Astrocyte of the spinal cord (primary cell): ENCODE measurements around the gene WDR33.
A peak's percentile ranks its signal among the peaks of the same experiment; 100 is the strongest.

Experiments used
- DNase-seq: peaks from one replicate; pipeline ENCODE4 v3.0.0; 2011; ENCODE audit warnings: low read depth, low spot score
- H3K4me3 ChIP-seq: 2 replicates; pipeline ENCODE4 v1.5.1; 2011; ENCODE audit warnings: low read depth, mild to moderate bottlenecking, low read length, moderate library complexity
- in situ Hi-C: cut with HindIII; loops from 2 replicates; pipeline ENCODE4 v1.10.0; 2017; ENCODE audit warnings: low sequenced_read_pairs
- TF ChIP-seq, protein P1 (sequence below): IDR thresholded peaks from 2 replicates; pipeline ENCODE4 v1.5.1; 2012; ENCODE audit warnings: low read depth, mild to moderate bottlenecking, low read length, inconsistent platforms

The WDR33 gene

DNA sequence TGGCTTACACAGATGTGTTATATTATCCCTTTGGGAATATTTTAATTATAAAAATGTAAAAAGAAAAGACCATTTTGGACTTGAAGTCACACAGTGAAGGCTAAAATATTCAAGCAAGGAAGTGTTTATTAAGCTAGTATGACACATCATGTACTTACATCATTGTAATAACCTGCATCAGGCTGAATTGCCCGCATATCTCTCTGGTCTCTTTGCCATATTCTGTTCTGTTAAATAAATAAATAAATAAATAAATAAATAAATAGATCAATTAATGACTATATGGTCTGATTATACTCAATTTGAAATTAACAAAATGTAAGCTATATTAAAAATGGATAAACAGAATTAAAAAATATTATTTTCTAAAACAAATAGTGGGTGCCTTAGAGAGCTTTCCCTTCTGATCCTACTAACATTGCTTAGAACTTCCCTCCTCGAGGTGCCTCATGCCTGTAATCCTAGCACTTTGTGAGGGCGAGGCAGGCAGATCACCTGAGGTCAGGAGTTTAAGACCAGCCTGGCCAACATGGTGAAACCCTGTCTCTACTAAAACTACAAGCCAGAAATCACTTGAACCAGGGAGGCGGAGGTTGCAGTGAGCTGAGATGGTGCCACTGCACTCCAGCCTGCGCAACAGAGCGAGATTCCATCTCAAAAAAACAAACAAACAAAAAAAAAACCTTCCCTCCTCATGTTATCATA, 42.0 kb downstream of the WDR33 start:
- no peak for DNase-seq
- H3K4me3 ChIP-seq = no peak overlapping the region
- in situ Hi-C loops = no loop called here
- TF ChIP-seq, protein P1, sequence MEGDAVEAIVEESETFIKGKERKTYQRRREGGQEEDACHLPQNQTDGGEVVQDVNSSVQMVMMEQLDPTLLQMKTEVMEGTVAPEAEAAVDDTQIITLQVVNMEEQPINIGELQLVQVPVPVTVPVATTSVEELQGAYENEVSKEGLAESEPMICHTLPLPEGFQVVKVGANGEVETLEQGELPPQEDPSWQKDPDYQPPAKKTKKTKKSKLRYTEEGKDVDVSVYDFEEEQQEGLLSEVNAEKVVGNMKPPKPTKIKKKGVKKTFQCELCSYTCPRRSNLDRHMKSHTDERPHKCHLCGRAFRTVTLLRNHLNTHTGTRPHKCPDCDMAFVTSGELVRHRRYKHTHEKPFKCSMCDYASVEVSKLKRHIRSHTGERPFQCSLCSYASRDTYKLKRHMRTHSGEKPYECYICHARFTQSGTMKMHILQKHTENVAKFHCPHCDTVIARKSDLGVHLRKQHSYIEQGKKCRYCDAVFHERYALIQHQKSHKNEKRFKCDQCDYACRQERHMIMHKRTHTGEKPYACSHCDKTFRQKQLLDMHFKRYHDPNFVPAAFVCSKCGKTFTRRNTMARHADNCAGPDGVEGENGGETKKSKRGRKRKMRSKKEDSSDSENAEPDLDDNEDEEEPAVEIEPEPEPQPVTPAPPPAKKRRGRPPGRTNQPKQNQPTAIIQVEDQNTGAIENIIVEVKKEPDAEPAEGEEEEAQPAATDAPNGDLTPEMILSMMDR = no peak

DNA sequence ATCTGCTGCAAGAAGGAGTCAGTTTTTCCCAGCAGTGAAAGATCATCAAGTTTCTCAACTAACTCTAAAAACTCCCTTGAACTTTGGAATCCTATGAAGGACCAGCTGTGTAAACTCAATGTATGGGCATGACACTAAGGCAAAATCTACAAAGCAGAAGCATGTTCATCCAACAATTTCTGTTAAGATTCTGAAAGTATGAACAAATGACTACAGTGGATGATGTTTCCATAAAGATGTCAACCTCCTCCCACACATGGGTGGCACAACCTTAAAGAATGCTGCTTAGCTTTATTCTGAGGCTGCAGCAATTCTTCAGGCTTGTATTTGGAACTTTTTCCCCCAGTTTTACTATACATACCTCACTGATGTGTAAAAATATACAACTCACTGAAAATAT, 47.2 kb downstream of the WDR33 start:
- no peak for DNase-seq
- in situ Hi-C loops = no loop called here
- no peak overlapping the region for H3K4me3 ChIP-seq
- TF ChIP-seq, protein P1 = no peak

DNA sequence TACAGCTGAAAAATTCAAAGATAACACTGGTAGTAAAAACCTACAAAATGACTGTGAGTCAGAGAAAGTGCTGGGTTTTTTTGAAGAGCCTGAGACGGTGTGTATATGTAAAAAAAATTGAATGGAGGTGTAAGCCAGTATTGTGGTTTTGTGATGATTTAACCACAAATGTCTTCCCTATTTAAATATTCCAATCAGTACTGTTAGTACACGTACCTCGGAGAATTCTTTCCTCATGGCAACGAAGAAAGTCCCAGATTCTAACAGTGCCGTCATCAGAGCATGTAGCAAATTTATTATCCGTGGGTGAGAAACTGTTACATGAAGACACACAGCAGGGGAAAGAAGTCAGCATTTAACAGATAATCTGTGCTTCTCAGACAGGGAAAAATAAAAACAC, 48.1 kb downstream of the WDR33 start:
- in situ Hi-C loops = no loop called here
- TF ChIP-seq, protein P1 = no peak
- no peak overlapping the region for H3K4me3 ChIP-seq
- DNase-seq = peak; percentile 56

DNA sequence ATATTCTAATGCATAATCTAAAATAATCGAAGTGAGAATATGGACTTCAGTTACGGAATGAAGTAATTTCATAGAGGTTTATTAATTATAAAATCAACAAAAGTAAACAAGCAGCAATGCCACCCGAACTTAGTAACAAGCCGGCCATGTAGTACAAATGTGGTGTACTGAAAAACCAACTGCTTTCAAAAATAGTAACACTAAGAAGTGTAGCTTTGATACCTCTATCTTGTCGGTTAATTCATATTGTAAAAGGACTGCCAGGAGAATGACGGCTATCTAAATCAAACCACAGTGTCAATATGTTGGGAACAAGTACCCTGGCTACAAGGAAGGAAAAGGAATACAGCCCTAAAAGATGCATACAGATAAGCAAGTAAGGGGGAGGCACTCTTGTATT, 48.5 kb downstream of the WDR33 start:
- no peak overlapping the region for H3K4me3 ChIP-seq
- no peak for DNase-seq
- TF ChIP-seq, protein P1 = no peak
- in situ Hi-C loops = no loop called here

DNA sequence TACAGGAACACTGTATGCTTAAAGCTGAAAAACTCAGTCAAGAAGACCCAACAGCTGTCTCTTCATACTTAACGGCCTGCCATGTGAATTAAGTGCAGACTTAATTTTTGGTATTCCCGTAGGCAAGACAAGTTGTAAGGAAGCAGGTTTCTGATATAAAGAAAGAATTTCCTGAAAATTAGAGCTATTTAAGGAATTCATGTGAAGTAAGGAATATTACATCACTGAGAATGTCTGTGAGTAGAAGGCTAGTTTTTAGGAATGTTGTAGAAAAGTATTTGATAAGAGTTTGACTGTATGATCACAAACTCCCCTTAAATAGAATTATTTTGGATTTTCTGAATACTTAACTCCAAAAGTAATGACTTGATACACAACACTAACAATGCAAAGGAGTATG, 51.0 kb downstream of the WDR33 start:
- H3K4me3 ChIP-seq = no peak overlapping the region
- TF ChIP-seq, protein P1 = no peak
- in situ Hi-C loops = no loop called here
- DNase-seq = no peak

DNA sequence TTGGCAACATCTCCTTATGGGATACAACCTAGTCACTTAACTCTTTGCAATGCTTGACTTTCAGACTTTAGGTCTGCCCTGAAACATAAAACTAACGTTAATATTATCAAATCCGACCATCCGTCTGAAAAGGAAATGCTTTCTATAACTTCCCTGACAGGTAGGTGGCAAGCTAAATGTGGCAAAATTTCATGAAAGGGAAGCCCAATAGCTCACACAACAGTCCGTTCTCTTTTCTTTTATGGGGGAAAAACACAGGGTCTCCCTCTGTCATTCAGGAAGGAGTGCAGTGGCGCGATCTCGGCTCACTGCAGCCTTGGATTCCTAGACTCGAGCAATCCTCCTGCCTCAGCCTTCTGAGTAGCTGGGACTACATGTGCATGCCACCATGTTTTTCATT, 56.8 kb downstream of the WDR33 start:
- in situ Hi-C loops = no loop called here
- TF ChIP-seq, protein P1 = no peak
- DNase-seq = no peak
- no peak overlapping the region for H3K4me3 ChIP-seq
